A673 (cell line): Measurements from ENCODE around the gene ADAM10.

Experiments used
- EZH2 ChIP-seq: fragments of 200-600 bp; sonication (generic); IDR thresholded peaks from 2 replicates; pipeline ENCODE4 v1.6.1; 2017; ENCODE audit warnings: borderline replicate concordance, low read depth, mild to moderate bottlenecking, mixed read lengths, antibody characterized with exemption, low read length; ENCODE audit not compliant: poor library complexity, severe bottlenecking
- TF ChIP-seq, protein P1 (sequence below): fragments of 300-800, 200-600 bp; sonication (generic); conservative IDR thresholded peaks from 2 replicates; pipeline ENCODE4 v1.5.1; 2017; ENCODE audit warnings: low read depth, mild to moderate bottlenecking, antibody characterized with exemption, low read length, moderate library complexity, mixed read lengths

DNA sequence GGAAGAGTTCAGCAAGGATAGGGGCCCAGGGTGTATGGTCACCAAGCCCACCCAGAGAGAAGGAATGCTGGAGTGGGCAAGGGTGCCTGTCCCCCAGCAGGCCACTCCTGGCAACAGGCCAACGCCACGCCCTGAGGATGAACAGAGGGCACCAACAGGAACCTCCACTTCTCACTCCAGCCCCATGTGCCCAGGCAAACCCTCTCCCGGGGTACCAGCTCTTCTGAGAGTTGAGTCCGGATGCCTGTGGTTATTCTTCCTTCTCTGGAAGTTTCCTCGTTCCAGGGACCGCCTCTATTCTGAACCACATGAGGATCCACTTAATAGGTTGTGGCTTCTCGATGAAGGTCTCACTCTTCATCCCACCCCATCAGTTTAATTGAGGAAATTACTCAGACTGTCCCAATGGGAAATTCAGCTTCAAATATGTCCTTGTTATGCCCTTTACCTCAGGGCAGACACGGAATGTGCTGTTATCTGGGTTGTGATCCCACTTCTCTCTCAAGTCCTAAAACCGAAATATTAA lies 203.4 kb downstream of the ADAM10 start:
- TF ChIP-seq, protein P1, sequence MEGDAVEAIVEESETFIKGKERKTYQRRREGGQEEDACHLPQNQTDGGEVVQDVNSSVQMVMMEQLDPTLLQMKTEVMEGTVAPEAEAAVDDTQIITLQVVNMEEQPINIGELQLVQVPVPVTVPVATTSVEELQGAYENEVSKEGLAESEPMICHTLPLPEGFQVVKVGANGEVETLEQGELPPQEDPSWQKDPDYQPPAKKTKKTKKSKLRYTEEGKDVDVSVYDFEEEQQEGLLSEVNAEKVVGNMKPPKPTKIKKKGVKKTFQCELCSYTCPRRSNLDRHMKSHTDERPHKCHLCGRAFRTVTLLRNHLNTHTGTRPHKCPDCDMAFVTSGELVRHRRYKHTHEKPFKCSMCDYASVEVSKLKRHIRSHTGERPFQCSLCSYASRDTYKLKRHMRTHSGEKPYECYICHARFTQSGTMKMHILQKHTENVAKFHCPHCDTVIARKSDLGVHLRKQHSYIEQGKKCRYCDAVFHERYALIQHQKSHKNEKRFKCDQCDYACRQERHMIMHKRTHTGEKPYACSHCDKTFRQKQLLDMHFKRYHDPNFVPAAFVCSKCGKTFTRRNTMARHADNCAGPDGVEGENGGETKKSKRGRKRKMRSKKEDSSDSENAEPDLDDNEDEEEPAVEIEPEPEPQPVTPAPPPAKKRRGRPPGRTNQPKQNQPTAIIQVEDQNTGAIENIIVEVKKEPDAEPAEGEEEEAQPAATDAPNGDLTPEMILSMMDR: no peak
- TF ChIP-seq EZH2: no peak
